HG03045 (cell line): ENCODE results near the gene LIN9.
"Not testable (repeated sequence)": the region's sequence is repeated elsewhere in the genome, so short reads cannot be mapped to it uniquely, and the experiment has no call there.

Source experiments
- ATAC-seq: cut with Tn5 transposase; IDR thresholded peaks from one replicate; pipeline ENCODE4 v1.9.1; 2021; ENCODE audit warnings: mild to moderate bottlenecking, moderate library complexity; ENCODE audit not compliant: unreplicated experiment

Gene LIN9

GRCh38 chr1:226308723-226309397, at the start of gene LIN9:
Gene LIN9 (minus strand): TSS chr1:226309164. CDS start chr1:226309139, 25 bp downstream.
- peak; percentile 76 for ATAC-seq

GRCh38 chr1:226357416-226357815, 48.5 kb upstream of the LIN9 start:
- no peak for ATAC-seq

- no peak for ATAC-seq
Measured at GRCh38 chr1:226355669-226356551, 46.9 kb upstream of the LIN9 start.

- ATAC-seq = no peak
Measured at GRCh38 chr1:226355016-226355415, 46.1 kb upstream of the LIN9 start.

GRCh38 chr1:226353698-226354525, 44.9 kb upstream of the LIN9 start:
- no peak for ATAC-seq

- ATAC-seq = no peak
Measured at GRCh38 chr1:226351709-226352108, 42.7 kb upstream of the LIN9 start.

- ATAC-seq = no peak
Measured at GRCh38 chr1:226350519-226350865, 41.5 kb upstream of the LIN9 start.

- ATAC-seq = no peak
Measured at GRCh38 chr1:226349801-226350518, 41.0 kb upstream of the LIN9 start.

- ATAC-seq = no peak
Measured at GRCh38 chr1:226349081-226349480, 40.1 kb upstream of the LIN9 start.

- ATAC-seq = no peak
Measured at GRCh38 chr1:226344441-226345259, 35.7 kb upstream of the LIN9 start.

GRCh38 chr1:226342656-226343055, 33.7 kb upstream of the LIN9 start:
- ATAC-seq = no peak

- ATAC-seq = not testable (repeated sequence)
Measured at GRCh38 chr1:226340111-226340510, 31.1 kb upstream of the LIN9 start.

- no peak for ATAC-seq
Measured at GRCh38 chr1:226337276-226337875, 28.4 kb upstream of the LIN9 start.

GRCh38 chr1:226335661-226336060, 26.7 kb upstream of the LIN9 start:
- no peak for ATAC-seq

- ATAC-seq = no peak
Measured at GRCh38 chr1:226332947-226333346, 24.0 kb upstream of the LIN9 start.

- no peak for ATAC-seq
Measured at GRCh38 chr1:226329237-226329636, 20.3 kb upstream of the LIN9 start.

- no peak for ATAC-seq
Measured at GRCh38 chr1:226327761-226328162, 18.8 kb upstream of the LIN9 start.

GRCh38 chr1:226325178-226325577, 16.2 kb upstream of the LIN9 start:
- no peak for ATAC-seq

- ATAC-seq = no peak
Measured at GRCh38 chr1:226324479-226324878, 15.5 kb upstream of the LIN9 start.
